Activated CD4-positive, alpha-beta T cell treated with anti-CD3 and anti-CD28 coated beads, Interleukin-2, amount 10 ng/mL, durations not matched to agents 24 days and 14 days (primary cell): ENCODE measurements around the gene TSPAN11. TPM values are rescaled to one million over a fixed set of nuclear protein-coding genes. Genes with fewer than 3 reads are reported as not detected.
"Not testable (repeated sequence)": the region's sequence is repeated elsewhere in the genome, so short reads cannot be mapped to it uniquely, and the experiment has no call there.

Experiments
- DNase-seq: peaks from one replicate; pipeline ENCODE4 v3.0.0; 2022
- H3K27ac Mint-ChIP-seq: one replicate; pipeline ENCODE4 v1.8.0; 2022; ENCODE audit warnings: mild to moderate bottlenecking, mixed read lengths
- H3K27me3 Mint-ChIP-seq: one replicate; pipeline ENCODE4 v1.8.0; 2022; ENCODE audit warnings: mixed read lengths
- H3K36me3 Mint-ChIP-seq: one replicate; pipeline ENCODE4 v1.8.0; 2022; ENCODE audit warnings: low read depth, mild to moderate bottlenecking, mixed read lengths
- H3K4me1 Mint-ChIP-seq: one replicate; pipeline ENCODE4 v1.8.0; 2021; ENCODE audit warnings: mixed read lengths
- H3K4me3 Mint-ChIP-seq: one replicate; pipeline ENCODE4 v1.8.0; 2022; ENCODE audit warnings: mild to moderate bottlenecking, moderate library complexity, mixed read lengths
- H3K9me3 Mint-ChIP-seq: one replicate; pipeline ENCODE4 v1.8.0; 2021; ENCODE audit warnings: mixed read lengths
- intact Hi-C: fragments of 100-400 bp; cut with micrococcal nuclease; formaldehyde crosslinking; loops from one replicate; pipeline ENCODE4 v1.15.1; 2023
- total RNA-seq: library from RNA; stranded (reverse); gene quantifications from 2 replicates; pipeline ENCODE4 v1.2.3, GENCODE V29; 2022

Gene TSPAN11
- total RNA-seq, 1 donor from 2014 or later = not detected

DNA sequence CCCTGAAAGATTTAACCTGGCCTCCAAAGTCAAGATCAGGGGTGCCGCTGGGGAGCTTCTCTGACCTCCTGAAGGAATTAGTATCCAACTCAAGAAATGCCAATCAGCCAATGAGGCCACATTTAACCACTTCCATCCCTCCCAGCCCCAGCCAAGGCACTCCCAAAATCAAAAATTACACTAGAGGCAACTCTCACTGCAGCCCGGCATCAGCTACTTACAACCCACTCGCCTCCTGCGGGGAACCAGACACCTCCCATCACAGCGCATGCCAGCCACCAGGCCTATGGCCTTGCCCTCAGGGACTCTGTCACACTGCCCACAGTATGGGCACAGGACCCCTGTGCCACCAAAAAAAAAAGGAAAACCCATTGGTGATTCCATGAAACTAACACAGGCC is 84.8 kb downstream of the TSPAN11 start:
- Mint-ChIP-seq H3K27me3 (no peaks in the 10 kb centered on the region), H3K9me3 (no peaks in the 10 kb centered on the region), H3K27ac (no peak overlapping the region), H3K4me1 (no peaks in the 10 kb centered on the region), H3K36me3 (no peaks in the 10 kb centered on the region), H3K4me3 (no peak overlapping the region)
- intact Hi-C loops = no loop called here
- no peak for DNase-seq

DNA sequence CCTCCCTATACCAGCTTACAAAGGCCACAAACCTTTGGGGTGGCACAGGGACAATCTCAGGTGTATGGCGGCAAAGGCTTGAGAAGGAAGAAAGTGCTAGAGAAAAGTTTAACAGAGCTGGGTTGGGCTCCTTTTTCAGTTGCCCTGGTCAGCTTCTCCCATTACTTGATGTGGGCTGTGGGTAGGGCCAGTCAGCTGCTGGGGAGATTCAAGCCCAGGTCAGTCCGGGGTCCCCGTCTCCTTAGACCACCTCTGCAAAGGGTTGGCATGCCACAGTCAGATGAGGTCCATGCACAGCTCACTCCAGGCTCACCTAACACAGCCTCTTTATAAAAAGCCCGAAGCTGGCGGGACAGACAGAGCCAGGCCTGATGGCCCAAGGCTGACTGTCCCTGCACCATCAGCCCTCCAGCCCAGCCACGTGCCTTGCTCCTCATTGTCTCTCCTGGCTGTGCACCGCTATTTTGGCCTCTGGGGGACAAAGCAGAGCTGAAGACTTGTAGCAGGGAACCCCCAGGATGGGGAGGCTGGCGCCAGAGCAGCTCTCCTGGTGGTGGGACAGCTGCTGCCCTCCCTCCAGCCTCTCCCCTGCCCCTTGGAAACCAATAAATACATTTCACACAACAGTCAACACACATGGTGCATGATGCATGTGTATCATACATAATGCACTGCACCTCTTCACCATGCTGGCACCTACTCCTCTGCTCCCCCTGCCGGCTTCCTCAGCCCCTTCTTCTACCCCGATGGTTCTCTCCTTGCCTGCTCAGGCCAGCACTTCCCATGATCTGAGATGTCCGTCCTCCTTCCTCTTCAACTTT is 85.4 kb downstream of the TSPAN11 start:
- H3K27me3 Mint-ChIP-seq = no peaks in the 10 kb centered on the region
- no peak for DNase-seq
- H3K4me3 Mint-ChIP-seq = no peak overlapping the region
- no peaks in the 10 kb centered on the region for H3K9me3 Mint-ChIP-seq
- no peaks in the 10 kb centered on the region for H3K36me3 Mint-ChIP-seq
- intact Hi-C loops = no loop called here
- no peak overlapping the region for H3K27ac Mint-ChIP-seq
- H3K4me1 Mint-ChIP-seq = no peaks in the 10 kb centered on the region

DNA sequence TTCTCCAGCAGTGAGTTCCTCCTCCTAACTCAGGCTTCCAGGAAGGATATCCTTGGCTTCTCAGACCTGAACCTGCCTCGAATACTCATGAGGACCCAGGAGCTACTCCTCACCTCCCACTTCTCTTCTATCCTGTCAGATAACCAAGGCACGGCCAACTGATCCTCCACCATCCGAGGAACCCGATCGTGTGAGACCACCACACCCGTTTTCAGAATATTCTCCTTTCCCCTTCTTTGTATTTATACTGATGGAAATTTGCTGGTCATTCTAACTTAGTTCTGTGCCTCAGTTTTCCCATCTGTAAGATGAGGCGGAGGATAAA is 86.0 kb downstream of the TSPAN11 start:
- DNase-seq, H3K36me3 Mint-ChIP-seq, H3K4me1 Mint-ChIP-seq, intact Hi-C loops, H3K4me3 Mint-ChIP-seq, H3K27me3 Mint-ChIP-seq, H3K27ac Mint-ChIP-seq, H3K9me3 Mint-ChIP-seq: not testable (repeated sequence)

DNA sequence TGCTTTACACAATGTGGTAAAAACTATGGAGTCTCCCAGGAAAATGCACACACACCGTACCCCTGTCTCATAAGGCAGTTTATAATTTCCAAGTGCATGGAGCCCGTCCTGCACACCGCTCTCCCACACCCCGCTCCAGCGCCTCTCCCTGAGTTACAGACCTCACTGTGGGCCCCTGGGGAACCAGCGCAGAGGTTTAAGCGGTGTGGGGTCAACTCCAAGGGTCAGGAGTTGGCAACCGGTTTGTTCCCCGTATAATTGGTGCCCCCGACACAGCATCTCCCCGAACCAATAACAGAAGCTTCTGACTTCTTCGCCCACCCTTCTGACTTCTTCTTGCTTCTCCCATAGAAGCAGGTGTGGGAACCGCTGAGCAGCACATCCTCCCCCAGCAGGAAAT is 88.7 kb downstream of the TSPAN11 start:
- Mint-ChIP-seq H3K27me3 (no peaks in the 10 kb centered on the region), H3K4me1 (no peaks in the 10 kb centered on the region), H3K36me3 (no peaks in the 10 kb centered on the region), H3K9me3 (no peaks in the 10 kb centered on the region), H3K4me3 (no peak overlapping the region), H3K27ac (no peak overlapping the region)
- intact Hi-C loops = no loop called here
- no peak for DNase-seq

DNA sequence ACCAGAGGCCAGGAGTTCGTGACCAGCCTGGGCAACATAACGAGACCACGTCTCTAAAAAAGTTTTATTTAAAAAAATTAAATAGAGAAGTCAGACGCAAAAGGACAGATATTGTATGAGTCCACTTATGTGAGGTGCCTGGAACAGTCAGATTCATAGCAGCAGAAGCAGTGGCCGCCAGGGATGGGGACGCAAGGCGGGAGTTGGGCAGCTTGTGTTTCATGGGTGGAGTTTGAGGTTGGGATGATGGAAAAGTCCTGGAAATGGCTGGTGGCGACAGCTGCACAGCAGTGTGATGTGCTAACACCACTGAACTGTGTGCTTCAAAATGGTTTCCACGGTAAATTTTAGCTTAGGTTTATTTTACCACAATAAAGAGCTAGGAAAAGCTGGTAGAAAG is 89.5 kb downstream of the TSPAN11 start:
- Mint-ChIP-seq H3K27ac (no peak overlapping the region), H3K27me3 (peaks cover 2% of the 10 kb centered on the region), H3K4me1 (no peaks in the 10 kb centered on the region), H3K36me3 (no peaks in the 10 kb centered on the region), H3K4me3 (no peak overlapping the region), H3K9me3 (no peaks in the 10 kb centered on the region)
- DNase-seq = no peak
- intact Hi-C loops = no loop called here

DNA sequence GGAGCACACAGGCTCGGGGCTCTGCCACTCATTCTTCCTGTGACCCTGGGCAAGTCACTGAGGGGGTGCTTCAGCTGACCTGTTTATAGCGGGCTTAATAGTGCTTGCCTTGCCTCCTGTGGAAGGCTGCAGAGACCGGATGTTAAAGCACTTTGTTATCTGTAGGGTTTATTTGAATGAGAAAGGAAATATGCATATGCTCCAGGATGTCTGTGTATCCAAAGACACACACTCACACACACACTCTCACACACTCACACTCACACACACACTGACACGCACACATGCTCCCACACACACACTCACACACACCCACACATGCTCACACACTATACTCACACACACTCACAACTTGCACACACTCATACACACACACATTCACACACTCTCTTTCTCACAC is 91.0 kb downstream of the TSPAN11 start:
- Mint-ChIP-seq H3K36me3 (no peaks in the 10 kb centered on the region), H3K4me1 (no peaks in the 10 kb centered on the region), H3K27me3 (peaks cover 2% of the 10 kb centered on the region), H3K9me3 (no peaks in the 10 kb centered on the region), H3K27ac (no peak overlapping the region), H3K4me3 (no peak overlapping the region)
- intact Hi-C loops = no loop called here
- DNase-seq = no peak

DNA sequence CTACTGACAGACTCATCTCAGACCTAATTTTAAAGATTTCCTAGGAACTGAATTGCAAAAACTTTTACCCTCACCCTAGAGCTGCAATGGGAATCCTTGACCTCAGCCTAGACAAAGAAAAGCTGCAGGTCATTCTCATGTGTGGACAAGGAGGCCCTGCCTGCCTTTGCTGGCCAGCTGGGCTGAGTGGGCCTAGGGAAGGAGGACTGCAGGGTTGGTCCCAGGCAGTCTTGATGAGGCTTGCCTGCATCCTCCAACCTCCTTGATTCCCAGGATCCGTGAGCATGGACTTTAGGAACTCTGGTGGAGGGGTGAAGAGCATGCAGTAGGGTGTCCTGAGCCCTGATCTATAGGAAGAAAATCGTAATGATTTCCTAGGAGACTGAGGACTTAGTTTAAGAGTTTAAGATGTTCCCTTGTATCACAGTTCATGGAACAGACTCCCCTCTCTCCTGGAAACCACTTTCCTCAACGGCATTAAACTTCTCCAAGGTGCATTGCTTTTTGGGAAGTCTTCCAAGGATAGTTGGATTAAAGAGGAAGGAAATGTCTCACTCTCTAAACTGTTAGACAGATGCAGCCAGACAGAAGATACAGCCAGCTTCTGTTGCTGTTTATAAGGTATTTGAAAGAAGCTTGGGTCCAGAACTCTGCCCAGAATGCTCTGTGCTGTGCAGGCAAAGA is 91.7 kb downstream of the TSPAN11 start:
- no peak for DNase-seq
- intact Hi-C loops = no loop called here
- Mint-ChIP-seq H3K27ac (no peak overlapping the region), H3K4me3 (no peak overlapping the region), H3K4me1 (no peaks in the 10 kb centered on the region), H3K27me3 (peaks cover 2% of the 10 kb centered on the region), H3K36me3 (no peaks in the 10 kb centered on the region), H3K9me3 (no peaks in the 10 kb centered on the region)

DNA sequence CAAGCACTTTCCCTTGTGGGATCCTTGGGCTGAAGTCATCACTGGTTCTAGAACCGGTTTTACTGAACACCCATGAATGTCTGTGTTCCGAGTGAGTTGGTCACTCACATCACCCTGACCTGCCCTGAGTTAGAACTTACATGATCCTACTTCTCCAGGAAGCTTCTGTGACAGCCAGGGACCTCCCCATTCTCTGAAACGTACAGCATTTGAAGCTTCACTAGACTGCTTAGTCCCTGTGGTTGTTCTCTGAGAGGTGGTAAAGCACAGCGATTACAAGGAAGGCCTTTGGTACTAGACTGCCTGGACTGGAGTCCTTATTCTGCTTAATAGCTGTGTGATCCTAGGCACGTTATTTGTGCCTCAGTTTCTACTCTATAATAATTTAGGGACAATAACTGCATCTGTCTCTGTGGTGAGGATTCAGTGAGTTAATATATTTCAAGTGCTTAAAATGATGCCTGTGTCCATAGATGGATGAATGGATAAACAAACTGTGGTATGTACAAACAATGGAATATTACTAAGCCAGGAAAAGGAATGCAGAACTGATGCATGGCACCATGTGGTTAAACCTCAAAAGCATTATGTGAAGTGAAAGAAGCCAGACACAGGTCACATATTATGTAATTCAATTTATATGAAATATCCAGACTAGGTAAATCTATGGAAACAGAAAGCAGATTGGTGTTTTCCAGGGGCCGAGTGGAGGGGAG is 92.4 kb downstream of the TSPAN11 start:
- H3K27ac Mint-ChIP-seq = no peak overlapping the region
- intact Hi-C loops = no loop called here
- no peak overlapping the region for H3K4me3 Mint-ChIP-seq
- H3K9me3 Mint-ChIP-seq = no peaks in the 10 kb centered on the region
- DNase-seq = no peak
- H3K36me3 Mint-ChIP-seq = no peaks in the 10 kb centered on the region
- peaks cover 4% of the 10 kb centered on the region for H3K27me3 Mint-ChIP-seq
- H3K4me1 Mint-ChIP-seq = no peaks in the 10 kb centered on the region

DNA sequence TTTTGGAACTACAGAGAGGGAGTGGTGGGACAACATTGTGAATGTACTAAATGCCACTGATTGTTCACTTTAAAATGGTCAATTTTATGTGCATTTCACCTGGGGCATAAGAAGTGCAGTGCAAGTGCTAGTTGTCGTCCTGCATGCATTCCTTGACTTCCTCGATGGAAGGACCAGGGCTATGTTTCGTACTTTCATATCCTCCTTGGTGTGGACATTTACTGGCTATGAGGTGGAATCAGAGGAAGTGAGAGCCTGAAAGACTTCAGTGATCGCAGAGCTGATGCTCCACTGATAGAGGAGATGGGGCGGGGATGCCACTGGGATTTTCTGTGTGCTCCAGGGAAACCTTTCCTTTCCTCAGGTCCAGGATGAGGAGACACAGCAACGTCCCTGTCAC is 93.0 kb downstream of the TSPAN11 start:
- peaks cover 9% of the 10 kb centered on the region for H3K27me3 Mint-ChIP-seq
- intact Hi-C loops = no loop called here

DNA sequence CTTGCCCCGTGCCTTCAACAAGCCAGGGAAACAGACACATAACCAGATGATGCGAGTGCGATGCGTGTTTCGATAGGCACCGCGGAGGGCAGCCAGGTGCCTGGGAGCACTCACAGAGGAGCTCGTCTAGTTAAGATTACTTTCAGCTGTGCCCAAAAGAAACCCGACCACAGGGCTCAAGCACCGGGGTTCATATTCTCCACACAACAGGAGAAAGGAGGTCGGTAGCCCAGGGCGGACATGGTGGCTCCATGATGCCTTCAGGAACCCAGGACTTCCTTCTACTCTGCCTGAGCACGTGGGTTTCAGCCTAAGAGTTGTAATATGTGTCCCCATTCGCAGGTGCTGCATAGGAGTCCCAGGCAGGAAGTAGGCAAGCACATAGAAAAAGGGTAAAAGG is 93.4 kb downstream of the TSPAN11 start:
- peaks cover 9% of the 10 kb centered on the region for H3K27me3 Mint-ChIP-seq
- DNase-seq = no peak
- H3K4me3 Mint-ChIP-seq = no peak overlapping the region
- H3K9me3 Mint-ChIP-seq = no peaks in the 10 kb centered on the region
- H3K27ac Mint-ChIP-seq = no peak overlapping the region
- H3K4me1 Mint-ChIP-seq = no peaks in the 10 kb centered on the region
- intact Hi-C loops = no loop called here
- H3K36me3 Mint-ChIP-seq = no peaks in the 10 kb centered on the region

More for the DNA sequence above, 93.0 kb downstream of the TSPAN11 start:
- Mint-ChIP-seq H3K36me3 (no peaks in the 10 kb centered on the region), H3K4me3 (no peak overlapping the region), H3K27ac (no peak overlapping the region), H3K9me3 (no peaks in the 10 kb centered on the region), H3K4me1 (no peaks in the 10 kb centered on the region)
- no peak for DNase-seq

DNA sequence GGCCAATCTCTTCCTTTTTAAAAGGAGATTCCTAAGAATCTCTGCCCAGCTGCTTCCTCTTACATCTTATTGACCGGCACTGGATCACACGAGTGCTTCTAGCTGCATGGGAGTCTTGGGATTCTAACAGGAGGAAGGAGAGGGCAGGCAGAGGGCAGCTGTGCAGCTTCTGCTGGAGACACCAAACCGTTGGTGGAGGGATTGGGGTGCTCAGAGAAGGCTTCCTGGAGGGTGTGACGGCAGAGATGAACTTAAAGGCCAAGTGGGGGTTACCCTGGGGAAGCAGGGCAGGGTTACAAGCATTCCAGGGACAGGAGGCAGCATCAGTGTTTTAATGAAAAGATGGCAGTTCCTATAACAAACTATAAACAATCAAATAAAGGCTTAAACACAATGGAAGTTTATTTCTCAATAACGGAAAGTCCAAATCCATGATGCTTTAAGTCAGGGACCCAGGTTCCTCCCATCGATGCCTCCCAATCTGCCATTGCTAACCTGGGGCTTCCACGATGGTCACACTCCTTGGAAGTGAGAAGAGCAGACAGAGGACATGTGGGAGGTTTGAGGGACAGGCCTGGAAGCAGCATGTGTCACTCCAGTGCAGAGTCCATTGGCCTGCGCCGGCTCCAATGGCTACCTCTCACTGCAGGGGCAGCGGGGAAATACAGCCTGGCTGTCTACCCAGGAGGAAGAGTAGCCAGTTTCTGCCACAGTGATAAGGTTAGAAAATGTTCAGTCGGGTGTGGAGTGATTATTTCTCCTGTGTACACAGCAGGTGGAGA is 94.0 kb downstream of the TSPAN11 start:
- no peaks in the 10 kb centered on the region for H3K4me1 Mint-ChIP-seq
- H3K4me3 Mint-ChIP-seq = no peak overlapping the region
- H3K27me3 Mint-ChIP-seq = peaks cover 12% of the 10 kb centered on the region
- no peaks in the 10 kb centered on the region for H3K9me3 Mint-ChIP-seq
- intact Hi-C loops = no loop called here
- no peak for DNase-seq
- H3K27ac Mint-ChIP-seq = no peak overlapping the region
- no peaks in the 10 kb centered on the region for H3K36me3 Mint-ChIP-seq

DNA sequence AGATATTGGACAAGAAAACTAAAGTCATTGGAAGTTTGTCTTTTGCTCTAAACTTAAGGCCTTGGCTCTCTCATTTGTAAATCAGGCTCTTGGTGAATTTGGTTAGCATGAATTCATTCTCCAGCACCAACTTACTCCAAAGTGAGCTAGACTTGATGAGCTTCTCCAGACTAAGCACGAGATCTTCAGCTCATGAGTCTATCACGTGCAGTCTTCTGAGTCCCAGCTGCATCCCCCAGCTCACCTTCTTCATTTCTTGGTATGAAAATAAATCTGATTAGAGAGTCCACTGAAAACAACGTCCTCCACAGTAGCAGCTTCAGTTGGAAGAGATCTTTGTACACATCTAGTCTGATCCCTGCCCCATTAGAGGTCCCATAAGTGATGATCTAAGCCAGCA is 94.6 kb downstream of the TSPAN11 start:
- no peak overlapping the region for H3K4me3 Mint-ChIP-seq
- H3K9me3 Mint-ChIP-seq = no peaks in the 10 kb centered on the region

DNA sequence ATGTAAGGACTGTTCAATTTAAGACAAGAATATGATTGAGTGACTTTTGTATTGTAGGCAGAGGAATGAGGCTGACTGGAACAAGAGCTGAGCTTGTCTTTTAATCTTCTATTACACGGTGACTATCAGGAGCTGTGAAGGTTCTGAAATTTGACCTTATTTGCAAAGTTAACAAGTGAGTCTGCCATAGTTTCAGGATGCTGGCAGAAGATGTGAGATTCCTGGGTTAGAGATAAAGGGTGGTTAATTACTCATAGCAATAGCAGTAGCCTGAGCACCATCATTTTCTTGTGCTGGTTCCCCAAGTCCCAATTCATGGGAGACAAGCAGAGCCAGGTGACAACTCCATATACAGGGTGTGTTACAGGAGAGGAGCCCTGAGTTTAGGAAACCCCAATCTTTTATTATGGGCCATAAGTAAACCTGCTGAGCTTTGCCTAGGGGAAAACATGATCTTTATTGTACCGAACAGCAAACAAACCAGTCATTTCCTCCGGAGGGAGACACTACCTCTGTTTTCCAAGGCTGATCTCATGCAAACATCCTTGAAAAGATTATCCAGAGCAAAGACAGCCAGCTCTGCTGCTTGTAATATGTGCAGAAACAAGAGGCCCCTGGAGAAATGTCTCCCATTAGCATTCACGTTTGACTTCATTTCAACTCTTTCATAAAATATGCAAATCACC is 95.4 kb downstream of the TSPAN11 start:
- H3K4me1 Mint-ChIP-seq = no peaks in the 10 kb centered on the region
- no peak overlapping the region for H3K4me3 Mint-ChIP-seq
- no peaks in the 10 kb centered on the region for H3K36me3 Mint-ChIP-seq
- intact Hi-C loops = no loop called here
- H3K27me3 Mint-ChIP-seq = peaks cover 15% of the 10 kb centered on the region
- no peaks in the 10 kb centered on the region for H3K9me3 Mint-ChIP-seq
- no peak for DNase-seq
- no peak overlapping the region for H3K27ac Mint-ChIP-seq

More for the DNA sequence above, 94.6 kb downstream of the TSPAN11 start:
- Mint-ChIP-seq H3K36me3 (no peaks in the 10 kb centered on the region), H3K27ac (no peak overlapping the region), H3K27me3 (peaks cover 15% of the 10 kb centered on the region), H3K4me1 (no peaks in the 10 kb centered on the region)
- no peak for DNase-seq
- intact Hi-C loops = no loop called here
